ENCODE results near the gene PSME2.
"Not testable (repeated sequence)": the region's sequence is repeated elsewhere in the genome, so short reads cannot be mapped to it uniquely, and the experiment has no call there.

PSME2 gene

DNA sequence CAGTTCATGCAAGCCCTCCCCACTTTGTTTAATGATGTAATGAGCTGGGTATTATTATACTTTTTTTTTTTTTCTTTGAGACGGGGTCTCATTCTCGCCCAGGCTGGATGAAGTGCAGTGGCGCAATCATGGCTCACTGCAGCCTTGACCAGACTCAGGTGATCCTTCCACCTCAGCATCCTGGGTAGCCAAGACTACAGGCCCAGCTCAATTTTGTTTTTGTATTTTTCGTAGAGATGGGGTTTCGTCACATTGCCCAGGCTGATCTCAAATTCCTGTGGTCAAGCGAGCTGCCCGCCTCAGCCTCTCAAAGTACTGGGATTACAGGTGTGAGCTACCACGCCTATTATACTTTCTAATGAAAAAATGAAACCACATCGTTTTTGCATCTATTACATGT is 36.4 kb downstream of the PSME2 start:
- no peak for DNase-seq

DNA sequence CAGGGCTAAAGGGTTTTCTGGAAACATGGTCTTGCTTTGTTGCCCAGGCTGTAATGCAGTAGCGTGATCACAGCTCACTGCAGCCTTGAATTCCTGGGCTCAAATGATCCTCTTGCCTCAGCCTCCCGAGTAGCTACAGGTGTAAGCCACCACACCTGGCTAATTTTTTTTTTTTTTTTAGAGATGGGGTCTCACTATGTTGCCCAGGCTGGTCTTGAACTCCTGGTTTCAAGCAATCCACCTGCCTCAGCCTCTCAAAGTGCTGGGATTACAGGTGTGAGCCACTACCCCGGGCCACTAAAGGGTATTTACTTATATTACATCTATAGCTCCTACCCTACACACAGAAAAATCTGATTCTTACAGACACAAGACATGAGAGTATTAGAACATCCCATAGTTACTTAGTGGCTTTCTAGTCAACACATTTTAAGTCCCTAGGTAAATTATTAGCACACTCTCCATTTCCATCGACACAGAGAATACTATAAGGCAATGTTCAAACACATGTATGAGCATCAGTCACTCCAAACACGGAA is 38.0 kb downstream of the PSME2 start:
- DNase-seq, result no peak

DNA sequence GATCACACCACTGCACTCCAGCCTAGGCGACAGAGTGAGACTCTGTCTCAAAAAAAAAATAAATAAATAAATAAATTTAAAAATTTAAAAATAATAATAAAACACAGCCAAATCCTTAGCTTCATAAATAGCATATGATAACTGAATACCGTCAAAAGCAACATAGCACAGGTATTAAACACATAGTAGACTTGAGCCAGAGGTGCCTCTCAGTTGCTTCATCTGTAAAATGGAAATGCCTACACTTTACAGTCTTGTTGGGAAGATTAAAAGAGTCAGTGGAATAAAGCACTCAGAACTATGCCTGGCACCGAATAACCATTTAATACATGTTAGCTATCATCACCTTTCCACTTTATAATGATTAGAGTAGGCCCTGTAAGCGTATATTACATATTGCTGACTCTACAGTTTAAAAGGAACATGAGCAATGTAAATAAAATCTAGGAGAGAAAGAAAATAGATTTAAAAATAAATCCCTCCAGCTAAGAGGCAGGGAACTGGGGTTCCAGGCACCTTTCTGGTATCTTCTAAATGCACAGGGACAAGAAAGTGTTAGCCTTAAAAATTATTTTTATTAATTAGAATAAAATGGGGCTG is 39.6 kb downstream of the PSME2 start:
- no peak for DNase-seq

DNA sequence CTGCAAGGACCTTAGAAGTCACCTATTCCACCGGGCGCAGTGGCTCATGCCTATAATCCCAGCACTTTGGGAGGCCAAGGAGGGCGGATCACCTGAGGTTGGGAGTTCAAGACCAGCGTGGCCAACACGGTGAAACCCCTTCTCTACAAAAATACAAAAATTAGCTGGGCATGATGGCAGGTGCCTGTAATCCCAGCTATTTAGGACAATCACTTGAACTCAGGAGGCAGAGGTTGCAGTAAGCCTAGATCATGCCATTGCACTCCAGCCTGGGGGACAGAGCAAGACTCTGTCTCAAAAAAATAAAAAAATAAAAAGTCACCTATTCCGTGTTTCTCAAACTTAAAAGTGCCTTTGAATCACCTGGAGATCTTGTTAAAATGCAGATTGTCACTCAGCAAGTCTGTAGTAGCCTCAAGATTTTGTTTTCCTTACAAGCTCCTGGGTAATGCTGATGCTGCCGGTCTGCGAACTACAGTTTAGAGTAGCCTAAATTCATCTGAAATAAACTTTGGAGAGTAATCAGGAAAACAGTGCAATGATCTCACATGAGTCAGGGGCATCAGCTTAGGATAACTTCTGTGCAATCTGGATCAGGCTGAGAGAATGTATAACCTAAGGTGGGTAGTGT is 40.7 kb downstream of the PSME2 start:
- DNase-seq, result not testable (repeated sequence)

DNA sequence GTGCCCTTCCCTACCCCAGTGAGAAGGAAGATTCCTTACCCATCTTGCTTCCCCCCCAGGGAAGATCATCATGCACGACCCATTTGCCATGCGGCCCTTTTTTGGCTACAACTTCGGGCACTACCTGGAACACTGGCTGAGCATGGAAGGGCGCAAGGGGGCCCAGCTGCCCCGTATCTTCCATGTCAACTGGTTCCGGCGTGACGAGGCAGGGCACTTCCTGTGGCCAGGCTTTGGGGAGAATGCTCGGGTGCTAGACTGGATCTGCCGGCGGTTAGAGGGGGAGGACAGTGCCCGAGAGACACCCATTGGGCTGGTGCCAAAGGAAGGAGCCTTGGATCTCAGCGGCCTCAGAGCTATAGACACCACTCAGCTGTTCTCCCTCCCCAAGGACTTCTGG is 43.0 kb downstream of the PSME2 start:
- DNase-seq, result no peak

DNA sequence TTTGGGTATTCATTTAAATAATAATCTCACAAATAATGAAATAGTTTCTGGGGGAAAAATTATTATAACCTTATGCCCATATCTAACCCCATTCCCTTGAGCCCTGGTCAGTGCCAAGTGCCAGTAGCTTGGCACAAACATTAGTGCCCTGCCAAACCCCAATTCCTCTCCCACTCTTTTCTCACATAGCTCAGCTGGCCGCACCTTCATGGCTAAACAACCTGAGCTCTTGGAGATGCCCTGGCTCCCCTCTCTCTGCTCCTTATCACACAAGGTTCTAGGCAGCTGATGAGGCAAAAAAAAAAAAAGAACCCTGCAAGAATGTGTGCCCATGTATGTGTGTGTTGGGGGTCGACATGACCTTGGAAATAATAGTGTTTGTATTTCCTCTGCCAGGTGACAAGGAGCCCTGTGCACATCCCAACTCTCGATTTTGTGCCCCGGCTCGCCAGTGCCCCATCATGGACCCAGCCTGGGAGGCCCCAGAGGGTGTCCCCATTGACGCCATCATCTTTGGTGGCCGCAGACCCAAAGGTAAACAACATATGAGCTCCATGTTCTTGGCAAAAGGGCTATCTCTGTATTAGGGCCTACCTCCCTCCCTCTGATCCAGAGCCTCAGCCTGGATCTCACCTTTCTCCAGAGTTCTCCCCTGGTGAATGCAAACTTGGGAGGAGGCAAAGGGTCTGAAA is 43.9 kb downstream of the PSME2 start:
- DNase-seq, result no peak

DNA sequence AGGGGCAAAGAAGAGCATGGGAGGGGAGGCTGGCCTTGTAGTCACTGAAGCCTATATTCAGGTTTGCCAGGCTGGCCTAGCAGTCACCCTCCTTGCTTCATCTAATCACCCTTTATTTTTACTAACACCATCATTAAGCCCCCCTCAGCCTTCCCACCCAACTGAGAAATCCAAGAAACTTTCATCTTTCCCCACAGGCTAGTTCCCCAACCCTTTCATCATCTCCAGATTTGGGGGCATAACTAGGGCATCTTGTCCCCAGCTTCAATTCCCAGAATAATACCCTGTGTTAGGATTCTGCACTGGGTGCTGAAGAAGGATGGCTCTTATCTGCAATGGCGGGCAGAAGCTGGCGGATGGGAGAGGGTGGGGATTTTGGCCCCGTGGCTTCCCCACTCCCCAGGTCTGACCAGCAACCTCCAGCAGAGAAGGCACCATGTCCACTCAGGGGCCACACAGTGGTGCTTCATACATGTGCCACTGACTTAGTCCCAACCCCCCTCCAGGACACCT is 45.4 kb downstream of the PSME2 start:
- DNase-seq, result no peak

DNA sequence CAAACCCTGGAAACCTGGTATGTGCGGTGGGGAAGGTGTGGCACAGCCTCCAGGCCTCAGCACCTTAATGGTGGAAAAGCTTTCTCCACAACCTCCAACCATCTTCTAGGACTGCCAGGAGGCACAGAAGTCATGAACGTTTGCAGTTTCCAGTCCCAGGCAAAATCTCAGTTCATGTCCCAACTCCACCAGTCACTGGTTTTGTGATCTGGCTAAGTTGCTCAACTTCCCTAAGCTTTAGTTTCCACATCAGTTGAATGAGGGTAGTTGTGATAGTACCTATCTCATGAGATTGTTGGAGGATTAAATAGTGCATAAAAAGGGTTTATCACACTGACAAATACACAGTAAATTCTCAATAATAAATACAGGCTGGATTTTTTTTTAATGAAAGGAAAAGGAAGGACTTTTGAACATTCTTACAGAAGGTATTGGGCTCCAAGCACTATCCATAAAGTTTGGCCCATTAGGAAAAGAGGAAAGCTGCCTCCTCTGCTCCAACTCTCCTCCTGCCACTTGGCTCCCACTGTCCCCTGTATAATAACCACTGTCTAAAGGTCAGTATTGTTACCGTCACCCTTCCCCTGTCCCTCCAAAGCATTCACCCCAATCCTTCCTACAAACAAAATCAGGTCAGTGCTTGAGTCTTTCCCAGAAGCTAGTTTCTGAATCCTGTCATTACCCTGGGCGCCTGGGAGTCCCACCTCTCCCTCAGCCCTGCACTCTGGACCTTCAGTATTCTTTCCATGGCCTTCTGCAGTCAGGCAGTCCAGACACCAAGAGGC is 46.0 kb downstream of the PSME2 start:
- no peak for DNase-seq

DNA sequence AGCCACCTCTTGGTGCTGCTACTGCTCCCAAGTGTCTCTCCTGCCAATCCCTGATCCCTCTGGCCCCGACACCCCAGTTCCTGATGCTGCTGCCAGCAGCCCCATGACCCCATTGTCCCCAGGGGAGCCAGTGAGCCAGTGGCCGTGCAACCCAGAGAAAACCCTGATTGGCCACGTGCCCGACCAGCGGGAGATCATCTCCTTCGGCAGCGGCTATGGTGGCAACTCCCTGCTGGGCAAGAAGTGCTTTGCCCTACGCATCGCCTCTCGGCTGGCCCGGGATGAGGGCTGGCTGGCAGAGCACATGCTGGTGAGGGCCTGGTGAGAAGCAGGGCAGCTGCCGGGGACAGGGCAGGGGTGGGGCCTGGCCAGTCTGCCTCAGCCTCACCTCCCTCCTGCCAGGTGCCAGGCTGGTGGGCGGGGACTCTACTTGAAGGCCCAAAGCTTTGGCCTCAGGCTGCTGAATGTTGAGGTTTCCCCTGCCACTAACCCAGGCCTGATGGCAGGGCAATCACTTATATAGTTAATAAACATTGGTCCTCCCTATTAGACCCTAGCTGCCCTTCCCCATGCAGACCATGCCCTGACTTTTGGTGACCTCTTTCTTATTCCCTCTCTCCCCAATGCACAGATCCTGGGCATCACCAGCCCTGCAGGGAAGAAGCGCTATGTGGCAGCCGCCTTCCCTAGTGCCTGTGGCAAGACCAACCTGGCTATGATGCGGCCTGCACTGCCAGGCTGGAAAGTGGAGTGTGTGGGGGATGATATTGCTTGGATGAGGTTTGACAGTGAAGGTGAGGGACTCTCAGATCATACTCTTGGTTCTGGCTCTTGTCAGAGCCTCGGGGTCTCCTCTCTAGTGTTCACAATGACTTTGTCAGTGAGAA is 47.2 kb downstream of the PSME2 start:
- DNase-seq, result no peak

DNA sequence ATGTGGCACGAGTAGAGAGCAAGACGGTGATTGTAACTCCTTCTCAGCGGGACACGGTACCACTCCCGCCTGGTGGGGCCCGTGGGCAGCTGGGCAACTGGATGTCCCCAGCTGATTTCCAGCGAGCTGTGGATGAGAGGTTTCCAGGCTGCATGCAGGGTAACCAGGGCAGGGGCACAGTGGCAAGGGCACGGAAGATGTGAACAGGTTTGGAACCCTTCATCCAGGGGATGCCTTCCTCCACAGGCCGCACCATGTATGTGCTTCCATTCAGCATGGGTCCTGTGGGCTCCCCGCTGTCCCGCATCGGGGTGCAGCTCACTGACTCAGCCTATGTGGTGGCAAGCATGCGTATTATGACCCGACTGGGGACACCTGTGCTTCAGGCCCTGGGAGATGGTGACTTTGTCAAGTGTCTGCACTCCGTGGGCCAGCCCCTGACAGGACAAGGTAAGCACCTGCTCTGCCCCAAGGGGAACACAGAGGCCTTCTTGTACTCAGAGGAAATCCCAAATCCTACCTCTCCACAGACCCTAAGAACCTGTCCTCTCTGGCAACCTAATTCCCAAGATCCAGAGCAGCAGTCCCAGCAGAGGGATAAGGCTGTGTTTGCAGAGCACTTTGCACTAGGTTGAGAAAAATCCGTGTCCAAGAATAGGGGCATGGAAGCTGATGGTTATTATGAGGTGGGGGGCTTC is 48.0 kb downstream of the PSME2 start:
- DNase-seq, result no peak

DNA sequence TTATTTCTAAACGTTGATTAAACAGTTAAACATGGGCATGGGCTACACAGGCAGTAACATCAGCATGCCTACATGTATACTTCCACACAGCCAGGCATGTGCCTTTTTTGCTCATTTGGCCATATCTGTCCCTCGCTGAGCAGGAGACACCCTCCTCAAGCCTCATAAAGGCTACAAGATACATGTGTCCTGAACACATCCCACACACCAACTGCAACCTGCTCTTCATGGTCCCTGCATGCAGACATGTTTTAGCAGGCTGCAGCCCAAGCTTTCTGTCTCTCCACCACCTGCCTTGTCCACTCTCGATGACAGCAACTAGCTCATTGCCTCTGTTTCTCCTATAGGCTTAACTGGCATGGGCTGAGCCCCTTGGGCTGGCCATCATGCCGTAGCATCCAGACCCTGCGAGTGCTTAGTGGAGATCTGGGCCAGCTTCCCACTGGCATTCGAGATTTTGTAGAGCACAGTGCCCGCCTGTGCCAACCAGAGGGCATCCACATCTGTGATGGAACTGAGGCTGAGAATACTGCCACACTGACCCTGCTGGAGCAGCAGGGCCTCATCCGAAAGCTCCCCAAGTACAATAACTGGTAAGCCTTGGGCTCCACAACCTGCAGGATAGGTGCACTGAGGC is 49.7 kb downstream of the PSME2 start:
- DNase-seq, result no peak

DNA sequence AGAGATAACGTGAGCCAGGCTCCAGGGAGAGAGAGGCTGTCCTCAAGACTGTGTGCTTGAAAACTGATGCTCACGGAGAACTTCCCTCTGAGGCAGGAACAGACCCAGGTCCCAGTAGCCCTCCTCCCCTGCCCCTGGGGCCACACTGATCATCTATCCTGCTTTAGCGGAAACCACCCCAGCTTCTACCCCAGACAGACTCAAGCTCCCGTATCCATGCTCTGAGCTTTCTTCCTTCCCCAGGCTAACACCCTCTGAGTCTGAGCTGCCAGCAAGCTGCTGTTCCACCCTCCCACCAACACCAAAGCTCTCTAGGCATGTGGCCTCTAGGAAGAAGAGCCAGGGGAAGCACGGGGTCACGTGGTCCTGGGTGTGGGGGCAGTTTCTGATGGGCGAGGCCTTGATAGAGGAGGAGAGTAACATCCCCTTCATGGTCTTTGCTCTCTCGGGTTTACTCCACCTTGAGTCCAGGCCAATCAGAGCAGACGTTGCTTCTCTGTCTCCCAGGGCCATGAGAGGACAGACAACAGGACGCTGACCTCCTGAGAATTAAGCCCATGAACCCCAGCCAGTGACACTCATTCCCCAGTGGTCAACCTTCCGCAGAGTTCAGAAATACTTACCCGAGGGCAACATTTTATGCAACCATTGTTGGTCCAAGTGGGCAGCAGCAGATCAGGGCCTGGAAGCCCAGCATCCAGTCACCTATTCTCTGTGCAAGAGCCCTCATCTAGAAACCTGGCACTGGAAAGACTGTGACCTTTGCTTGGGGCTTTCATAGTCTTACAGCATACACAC is 50.9 kb downstream of the PSME2 start:
- peak; percentile 83 for DNase-seq

DNA sequence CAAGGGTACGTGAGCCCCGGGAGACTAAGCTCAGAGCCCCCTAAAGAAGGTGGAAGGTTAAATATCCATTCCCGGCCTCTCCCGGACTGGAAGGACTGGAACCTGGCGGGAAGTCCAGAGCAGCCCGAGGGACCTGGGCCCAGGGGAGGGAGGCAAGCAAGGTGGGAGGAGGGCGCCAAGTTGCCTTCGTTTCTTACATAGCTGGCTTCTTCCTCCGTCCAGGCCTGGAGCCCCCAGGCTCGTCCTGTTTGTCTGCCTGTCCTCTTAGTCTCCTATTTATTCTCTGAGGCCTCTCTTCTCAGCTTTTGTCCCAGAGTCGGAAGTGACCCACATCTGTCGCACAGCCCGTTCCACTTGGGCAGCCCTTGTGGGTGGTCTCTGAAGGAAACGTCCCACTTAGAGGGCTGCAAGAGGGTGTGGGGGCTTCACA is 51.6 kb downstream of the PSME2 start:
- DNase-seq, result no peak

DNA sequence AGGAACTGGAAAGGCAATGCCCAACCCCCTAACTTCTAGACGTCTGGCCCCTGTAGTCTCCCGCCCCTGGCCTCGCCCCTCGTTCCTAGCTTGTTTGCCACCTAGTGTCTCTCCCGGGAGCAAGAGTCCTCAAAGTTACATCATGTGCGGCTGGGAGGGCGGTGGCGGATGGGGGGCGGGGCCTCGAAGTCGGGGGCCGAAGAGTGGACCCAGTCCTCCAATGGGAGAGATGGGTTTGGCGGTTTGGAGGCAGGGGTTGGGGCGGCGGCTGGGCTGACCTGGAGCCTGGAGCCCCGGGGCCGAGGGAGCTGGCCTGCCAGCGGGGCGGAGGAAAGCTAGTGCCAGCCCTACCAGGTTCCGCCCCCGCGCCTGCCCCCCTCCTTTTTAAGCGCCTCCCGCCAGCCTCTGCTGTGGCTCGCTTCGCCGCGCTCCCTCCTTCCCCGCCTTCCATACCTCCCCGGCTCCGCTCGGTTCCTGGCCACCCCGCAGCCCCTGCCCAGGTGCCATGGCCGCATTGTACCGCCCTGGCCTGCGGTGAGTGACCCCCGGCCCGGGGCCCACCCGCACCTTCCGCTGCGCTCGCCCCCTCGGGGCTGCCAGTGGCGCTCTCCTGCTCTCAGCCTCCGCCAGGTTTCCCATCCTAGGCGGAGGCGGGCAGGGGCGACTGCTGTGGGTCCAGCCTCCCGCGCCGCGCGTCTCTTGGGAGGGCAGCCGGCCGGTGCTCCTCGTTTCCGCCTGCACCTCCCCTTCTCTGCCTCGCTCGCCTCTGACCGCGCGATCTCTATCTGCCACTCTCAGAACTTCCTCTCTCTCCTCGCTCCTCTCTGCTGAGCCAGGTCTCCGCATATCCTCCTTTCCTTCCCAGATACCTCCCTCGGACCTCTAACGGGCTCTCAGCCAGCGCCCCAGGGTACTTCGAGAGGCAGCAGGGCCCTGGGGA is 52.2 kb downstream of the PSME2 start, which contains the start of gene PCK2:
TSS of gene PCK2 (plus strand) at position 411 of the 940 bp plus-strand sequence. CDS start at position 506, 95 bp downstream.
- peak; percentile 98 for DNase-seq
